Spleen (tissue), 11 donors: Measurements from ENCODE around the gene LTB. TPM values are rescaled to one million over a fixed set of nuclear protein-coding genes. Genes with fewer than 3 reads are reported as not detected.

Source experiments
- DNase-seq: peaks from one replicate; pipeline ENCODE4 v3.0.0-alpha.2; 2020
- H3K27ac ChIP-seq, 8 donors: fragments of 200-600 bp; sonication (generic) in 7 of 8; 1 replicate in 4 of 8; 2 replicates in 4 of 8; pipeline versions ENCODE4 v1.5.0 to v1.8.0; 2016 to 2021; ENCODE audit warnings: inconsistent platforms in 4 of 8, mild to moderate bottlenecking in 4 of 8, moderate library complexity in 1 of 8
- H3K27me3 ChIP-seq, 7 donors: fragments of 200-600 bp; sonication (generic) in 6 of 7; replicated peaks in 1 of 7; 1 replicate in 4 of 7; 2 replicates in 3 of 7; pipeline versions ENCODE4 v1.5.0 to v1.8.0; 2016 to 2021; ENCODE audit warnings: inconsistent platforms in 3 of 7, mild to moderate bottlenecking in 1 of 7
- H3K36me3 ChIP-seq, 6 donors: fragments of 200-600 bp; sonication (generic) in 5 of 6; 1 replicate in 4 of 6; 2 replicates in 2 of 6; pipeline versions ENCODE4 v1.5.0 to v1.8.0; 2016 to 2021; ENCODE audit warnings: inconsistent platforms in 2 of 6
- H3K4me1 ChIP-seq, 6 donors: fragments of 200-600 bp; sonication (generic) in 5 of 6; 1 replicate in 3 of 6; 2 replicates in 3 of 6; pipeline versions ENCODE4 v1.5.0 to v1.8.0; 2016 to 2021; ENCODE audit warnings: inconsistent platforms in 3 of 6
- H3K4me3 ChIP-seq, 8 donors: fragments of 200-600 bp; sonication (generic) in 7 of 8; 1 replicate in 4 of 8; 2 replicates in 4 of 8; pipeline versions ENCODE4 v1.5.0 to v1.8.0; 2016 to 2021; ENCODE audit warnings: inconsistent platforms in 4 of 8, mild to moderate bottlenecking in 4 of 8, moderate library complexity in 2 of 8
- H3K9me3 ChIP-seq, 8 donors: fragments of 200-600 bp; sonication (generic) in 7 of 8; 1 replicate in 4 of 8; 2 replicates in 4 of 8; pipeline versions ENCODE4 v1.5.0 to v1.8.0; 2016 to 2021; ENCODE audit warnings: inconsistent platforms in 4 of 8
- CTCF ChIP-seq, 11 experiments: fragments of 200-600 bp in 7 of 11; fragments of 450-650 bp in 4 of 11; sonication (generic) in 4 of 11; IDR thresholded peaks in 8 of 11; conservative IDR thresholded peaks in 3 of 11; 1 replicate in 7 of 11; 2 replicates in 4 of 11; pipeline versions ENCODE4 v1.4.0 to v1.8.0; 2016 to 2021; ENCODE audit warnings: antibody characterized with exemption in 11 of 11, inconsistent platforms in 4 of 11, mild to moderate bottlenecking in 1 of 11
- POLR2A ChIP-seq, 3 donors: fragments of 450-650 bp; IDR thresholded peaks; one replicate each; pipeline ENCODE4 v1.5.1; 2017; ENCODE audit warnings: antibody characterized with exemption in 3 of 3, mild to moderate bottlenecking in 1 of 3
- POLR2AphosphoS5 ChIP-seq, 3 donors: sonication (generic); formaldehyde crosslinking; IDR thresholded peaks; one replicate each; pipeline ENCODE4 v1.5.1; 2017; ENCODE audit warnings: antibody characterized with exemption in 3 of 3
- WGBS, 5 donors: extraction: QIAGEN DNeasy Blood & Tissue Kit in 3 of 5; methylation state at CpG; one replicate each; pipeline versions ENCODE4 v1.1.5 to v1.1.7; 2013 to 2018; 5-methylcytosine and 5-hydroxymethylcytosine counted together
- intact Hi-C: fragments of 100-400 bp; cut with DNase I; formaldehyde crosslinking; loops from one replicate; pipeline ENCODE4 v1.15.0; 2023; ENCODE audit warnings: low total_unique reads
- polyA plus RNA-seq, 3 donors: library from polyadenylated mRNA; stranded (reverse); fragments of 200-250 nt; gene quantifications; one replicate each; pipeline ENCODE4 v1.2.1, GENCODE V29; 2013
- total RNA-seq, 7 donors: library from RNA; depleted of rRNA in 3 of 7; stranded (reverse); fragments of >200 nt in 3 of 7; fragmentation: NEBNext Ultra II Directional in 4 of 7; extraction: Animal tissue kit (Norgen Biotek cat#: 25700) in 4 of 7; gene quantifications; one replicate each; pipeline versions ENCODE4 v1.1.0 to v1.2.1, GENCODE V29; 2016 to 2021
- donor health status: healthy with polysubstance abuse.
- donor health status: DM: no; HTN: no; CAD: no; lungs with moderate emphysema.
- donor health status: DM: no; HTN: no; CAD: no.
- donor health status: Bipolar disorder and iron deficiency.
- donor health status: healthy.
- donor health status: DM: no; HTN: no; CAD: no.
- donor health status: DM: yes; HTN: yes; CAD: no.

The LTB gene
- total and polyA plus RNA-seq, 10 donors, result 83.0 to 1,256 (median 226) TPM

GRCh38 chr6:31568537-31568961 lies 13.7 kb downstream of the LTB start:
- DNase-seq, result peak; percentile 84
- no peak for TF ChIP-seq CTCF (IDR thresholded peaks at IDR 0.05 in 8 of 11, conservative IDR thresholded peaks at IDR 0.05 in 3 of 11)
- TF ChIP-seq POLR2AphosphoS5 (IDR thresholded peaks at IDR 0.05), result peak in 1 of 3 donors; percentile 81
- TF ChIP-seq POLR2A (IDR thresholded peaks at IDR 0.05), result no peak
- no peaks in the 10 kb centered on the region for H3K36me3 ChIP-seq
- no peaks in the 10 kb centered on the region for H3K9me3 ChIP-seq
- H3K27ac ChIP-seq, result peak overlapping the region; percentile 21 to 98 (median 64)
- peaks cover 39 to 98% (median 65%) of the 10 kb centered on the region in 6 donors for H3K4me1 ChIP-seq
- H3K4me3 ChIP-seq, result no peak overlapping the region
- 15 to 28% (median 18%) methylated on average over 3 of the region's 3 CpGs for WGBS, 5 donors
- H3K27me3 ChIP-seq, result no peaks in the 10 kb centered on the region
- intact Hi-C loops, result no loop called here

- H3K4me3 ChIP-seq, result no peak overlapping the region
- WGBS, 5 donors, result 39 to 56% (median 42%) methylated on average over 9 of the region's 9 CpGs
- H3K36me3 ChIP-seq, result no peaks in the 10 kb centered on the region
- no peak for DNase-seq
- intact Hi-C loops, result no loop called here
- TF ChIP-seq POLR2AphosphoS5 (IDR thresholded peaks at IDR 0.05), result no peak
- TF ChIP-seq CTCF (IDR thresholded peaks at IDR 0.05 in 8 of 11, conservative IDR thresholded peaks at IDR 0.05 in 3 of 11), result no peak
- no peak for TF ChIP-seq POLR2A (IDR thresholded peaks at IDR 0.05)
- H3K4me1 ChIP-seq, result peaks cover 47 to 98% (median 65%) of the 10 kb centered on the region in 6 donors
- H3K27me3 ChIP-seq, result no peaks in the 10 kb centered on the region
- H3K27ac ChIP-seq, result peak overlapping the region; percentile 31 to 98 (median 64)
- H3K9me3 ChIP-seq, result no peaks in the 10 kb centered on the region
Observed at GRCh38 chr6:31567531-31568370, 14.5 kb downstream of the LTB start.

GRCh38 chr6:31560697-31561058 lies 21.5 kb downstream of the LTB start:
- no peaks in the 10 kb centered on the region for H3K9me3 ChIP-seq
- H3K27me3 ChIP-seq, result no peaks in the 10 kb centered on the region
- peak overlapping the region; percentile 75 to 92 (median 90) for H3K27ac ChIP-seq
- DNase-seq, result no peak
- H3K4me3 ChIP-seq, result peak overlapping the region in 2 of 8 donors; percentile 26 to 64
- peaks cover 75 to 100% (median 83%) of the 10 kb centered on the region in 6 donors for H3K4me1 ChIP-seq
- intact Hi-C loops, result no loop called here
- H3K36me3 ChIP-seq, result peaks cover 0 to 20% (median 0%) of the 10 kb centered on the region in 6 donors
- TF ChIP-seq POLR2AphosphoS5 (IDR thresholded peaks at IDR 0.05) (no peak), CTCF (IDR thresholded peaks at IDR 0.05 in 8 of 11, conservative IDR thresholded peaks at IDR 0.05 in 3 of 11) (no peak), POLR2A (IDR thresholded peaks at IDR 0.05) (no peak)

GRCh38 chr6:31559958-31560696 lies 22.1 kb downstream of the LTB start:
- peaks cover 0 to 20% (median 0%) of the 10 kb centered on the region in 6 donors for H3K36me3 ChIP-seq
- H3K4me3 ChIP-seq, result peak overlapping the region in 7 of 8 donors; percentile 4 to 64 (median 26)
- no peaks in the 10 kb centered on the region for H3K9me3 ChIP-seq
- H3K4me1 ChIP-seq, result peaks cover 76 to 99% (median 85%) of the 10 kb centered on the region in 6 donors
- intact Hi-C loops, result no loop called here
- peak overlapping the region; percentile 75 to 92 (median 90) for H3K27ac ChIP-seq
- no peaks in the 10 kb centered on the region for H3K27me3 ChIP-seq
- WGBS, 5 donors, result 2 to 14% (median 8%) methylated on average over 7 of the region's 7 CpGs
- TF ChIP-seq POLR2A (IDR thresholded peaks at IDR 0.05) (no peak), POLR2AphosphoS5 (IDR thresholded peaks at IDR 0.05) (peak; percentile 72 to 93 (median 92)), CTCF (IDR thresholded peaks at IDR 0.05 in 8 of 11, conservative IDR thresholded peaks at IDR 0.05 in 3 of 11) (peak in 3 of 11 experiments; percentile 7 to 30 (median 22))
- DNase-seq, result peak; percentile 94
